SIG-M5 treated with dmso at 0.1 percent for 504 hours (cell line): ENCODE results near the gene ART5.
A peak's percentile ranks its signal among the peaks of the same experiment; 100 is the strongest.
"Not testable (repeated sequence)": the region's sequence is repeated elsewhere in the genome, so short reads cannot be mapped to it uniquely, and the experiment has no call there.

Experiments
- DNase-seq: peaks from one replicate; lab custom pipeline; 2025; ENCODE audit not compliant: unreplicated experiment; lab: John Stamatoyannopoulos, UW

The ART5 gene

DNA sequence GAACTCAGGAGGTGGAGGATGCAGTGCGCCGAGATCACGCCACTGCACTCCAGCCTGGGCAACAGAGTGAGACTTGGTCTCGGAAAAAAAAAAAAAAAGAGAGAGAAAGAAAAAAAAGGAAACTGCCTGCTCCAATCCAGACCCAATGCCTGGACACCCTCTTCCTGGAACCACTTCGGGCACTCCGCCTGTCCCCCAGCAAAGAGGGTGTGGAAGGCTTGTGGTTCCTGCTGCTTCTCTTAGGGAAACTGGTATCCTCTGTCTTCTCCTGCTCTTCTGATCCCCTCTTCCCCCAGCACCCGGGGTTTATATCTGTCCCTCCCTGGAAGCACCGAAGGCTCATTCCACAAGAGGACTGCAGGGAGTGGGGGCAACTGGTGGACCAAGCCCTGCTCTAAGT, 16.5 kb upstream of the ART5 start:
- no peak for DNase-seq

GRCh38 chr11:3657331-3657730, 15.5 kb upstream of the ART5 start:
- DNase-seq = not testable (repeated sequence)

DNA sequence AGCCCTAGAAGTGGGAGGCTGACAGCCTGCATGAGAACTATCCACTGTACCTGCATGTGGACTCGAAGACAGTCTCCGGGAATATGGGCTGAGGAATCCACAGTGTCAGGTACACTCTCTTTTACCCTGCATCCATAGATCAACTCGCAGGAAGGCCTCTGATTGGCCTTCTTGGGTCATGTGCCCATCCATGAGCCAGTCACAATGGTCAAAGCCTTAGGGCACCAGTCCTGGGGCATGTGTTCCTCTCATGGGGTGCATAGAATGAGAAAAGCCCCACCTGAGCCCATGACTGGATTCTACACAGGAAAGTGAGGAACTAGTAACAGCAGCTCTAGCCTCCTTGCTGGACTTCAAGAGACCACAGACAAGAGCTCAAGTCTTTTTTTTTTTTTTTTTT, 13.8 kb upstream of the ART5 start:
- no peak for DNase-seq

DNA sequence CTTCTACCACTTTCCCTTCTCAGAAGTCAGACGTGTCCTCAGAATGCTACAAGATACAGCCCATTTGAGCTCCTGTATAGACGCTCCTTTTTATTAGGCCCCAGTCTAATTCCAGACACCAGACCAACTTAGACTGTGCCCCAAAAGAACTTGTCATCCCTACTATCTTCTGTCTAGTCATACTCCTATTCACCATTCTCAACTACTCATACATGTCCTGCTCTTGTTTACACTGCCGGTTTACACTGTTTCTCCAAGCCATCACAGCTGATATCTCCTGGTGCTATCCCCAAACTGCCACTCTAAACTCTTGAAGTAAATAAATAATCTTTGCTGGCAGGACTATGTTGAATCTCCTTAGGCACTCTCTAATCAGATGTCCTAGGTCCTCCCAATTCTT, 10.7 kb upstream of the ART5 start:
- DNase-seq = not testable (repeated sequence)

DNA sequence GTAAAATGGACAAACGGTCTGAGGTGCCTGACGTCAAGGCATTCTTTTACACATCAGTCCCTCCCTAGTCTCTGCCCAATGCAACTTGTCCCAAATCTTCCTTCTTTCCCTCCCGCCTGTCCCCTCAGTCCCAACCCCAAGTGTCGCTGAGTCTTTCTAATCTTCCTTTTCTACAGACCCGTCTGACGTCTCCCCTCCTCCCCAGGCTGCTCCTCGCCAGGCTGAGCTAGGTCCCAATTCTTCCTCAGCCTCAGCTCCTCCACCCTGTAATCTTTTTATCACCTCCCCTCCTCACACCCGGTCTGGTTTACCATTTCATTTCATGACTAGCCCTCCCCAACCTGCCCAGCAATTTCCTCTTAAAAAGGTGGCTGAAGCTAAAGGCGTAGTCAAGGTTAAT, 7.6 kb upstream of the ART5 start:
- DNase-seq = not testable (repeated sequence)

DNA sequence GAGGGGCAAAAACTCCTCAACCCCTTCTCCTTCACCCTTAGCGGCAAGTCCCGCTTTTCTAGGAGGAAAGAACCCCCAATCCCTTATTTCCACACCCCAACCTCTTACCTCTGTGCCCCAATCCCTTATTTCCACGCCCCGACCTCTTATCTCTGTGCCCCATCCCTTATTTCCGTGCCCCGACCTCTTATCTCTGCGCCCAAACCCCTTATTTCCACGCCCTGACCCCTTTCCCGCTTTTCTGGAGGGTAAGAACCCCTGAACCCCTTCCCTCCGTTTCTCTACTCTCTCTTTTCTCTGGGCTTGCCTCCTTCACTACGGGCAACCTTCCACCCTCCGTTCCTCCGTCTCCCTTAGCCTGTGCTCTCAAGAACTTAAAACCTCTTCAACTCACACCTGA, 7.1 kb upstream of the ART5 start:
- not testable (repeated sequence) for DNase-seq

GRCh38 chr11:3645552-3645951, 3.8 kb upstream of the ART5 start:
- no peak for DNase-seq

DNA sequence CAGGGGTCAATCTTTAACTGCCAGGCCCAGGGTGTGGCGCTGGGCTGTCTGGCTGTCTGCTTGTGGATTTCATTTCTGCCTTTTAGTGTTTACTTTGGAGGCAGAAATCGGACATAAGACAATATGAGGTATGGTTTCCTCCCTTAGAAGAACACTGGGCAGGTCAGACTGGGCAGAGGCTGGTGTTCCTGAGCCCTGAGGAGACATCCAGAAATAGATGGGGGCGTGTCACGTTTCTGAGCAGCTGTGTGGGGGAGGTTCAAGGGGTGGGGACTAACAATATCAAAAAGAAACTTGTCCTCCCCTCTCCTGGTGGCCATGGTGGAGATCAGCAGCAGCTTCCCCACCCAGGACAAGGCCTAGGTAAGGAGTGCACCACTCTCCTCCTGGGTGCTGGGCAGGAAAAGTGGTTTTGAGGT, 3.0 kb upstream of the ART5 start, which contains the start of gene ART1:
ART1 (plus strand) TSS at position 312 of the 419 bp plus-strand sequence. CDS start 14,086 bp downstream, outside the sequence.
- peak; percentile 11 for DNase-seq

DNA sequence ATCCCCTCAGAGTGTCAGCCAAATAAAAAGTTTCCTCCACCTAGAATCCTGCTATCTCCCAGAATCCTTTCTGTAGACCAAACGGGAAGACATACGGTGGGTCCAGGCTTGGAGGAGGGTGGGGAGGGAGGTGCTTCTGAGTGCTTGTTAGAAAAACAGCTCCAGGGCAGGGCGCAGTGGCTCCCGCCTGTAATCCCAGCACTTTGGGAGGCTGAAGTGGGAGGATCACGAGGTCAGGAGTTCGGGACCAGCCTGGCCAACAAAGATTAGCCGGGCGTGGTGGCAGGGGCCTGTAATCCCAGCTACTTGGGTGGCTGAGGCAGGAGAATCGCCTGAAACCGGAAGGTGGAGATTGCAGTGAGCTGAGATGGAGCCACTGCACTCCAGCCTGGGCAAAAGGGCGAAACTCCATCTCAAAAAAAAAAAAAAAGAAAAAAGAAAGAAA, 1.3 kb upstream of the ART5 start:
- not testable (repeated sequence) for DNase-seq

GRCh38 chr11:3642071-3642951, 519 bp upstream of the ART5 start:
- DNase-seq = no peak

DNA sequence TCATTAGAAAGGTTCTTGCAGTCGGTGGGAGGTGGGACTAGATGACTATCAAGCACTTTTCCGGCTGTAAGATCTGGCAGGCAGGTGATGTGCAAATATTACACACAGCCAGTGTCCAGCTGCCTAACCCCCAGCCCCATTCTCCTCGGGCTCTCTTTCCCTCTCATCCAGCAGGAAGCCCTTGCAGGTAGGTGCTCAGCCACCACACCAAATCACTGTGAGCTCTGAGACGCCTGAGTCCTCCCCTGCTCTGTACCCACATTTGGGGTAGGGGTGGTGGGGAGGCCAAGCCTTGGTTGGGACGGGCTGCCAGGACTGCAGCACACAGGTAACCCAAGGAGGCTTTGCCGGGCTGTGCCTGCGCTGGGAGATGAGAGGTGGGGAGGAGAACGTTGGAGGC, 601 bp downstream of the ART5 start:
- DNase-seq = no peak

- no peak for DNase-seq
These were observed 2.0 kb downstream of the ART5 start for GRCh38 chr11:3639841-3640240.

- DNase-seq = no peak
These were observed 3.3 kb downstream of the ART5 start for GRCh38 chr11:3638513-3638912.

DNA sequence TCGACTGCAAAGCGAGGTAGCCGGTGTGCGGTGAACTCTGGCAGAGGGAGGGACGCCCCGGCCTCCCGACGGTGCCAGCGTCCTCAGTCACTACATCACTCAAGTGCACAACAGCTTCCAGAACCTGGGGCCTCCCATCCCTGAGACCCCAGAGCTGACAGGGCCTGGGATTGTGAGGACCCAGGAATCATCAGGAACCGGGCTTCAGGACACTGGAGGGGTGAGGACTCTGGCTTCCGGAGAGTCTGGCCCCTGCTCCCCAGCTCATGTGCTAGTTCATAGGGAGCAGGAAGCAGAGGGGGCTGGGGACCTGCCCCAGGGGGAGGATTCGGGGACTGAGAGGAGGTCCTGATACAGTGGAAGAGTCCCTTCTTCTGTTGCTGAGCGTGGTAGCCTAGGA, 4.6 kb downstream of the ART5 start:
- no peak for DNase-seq

DNA sequence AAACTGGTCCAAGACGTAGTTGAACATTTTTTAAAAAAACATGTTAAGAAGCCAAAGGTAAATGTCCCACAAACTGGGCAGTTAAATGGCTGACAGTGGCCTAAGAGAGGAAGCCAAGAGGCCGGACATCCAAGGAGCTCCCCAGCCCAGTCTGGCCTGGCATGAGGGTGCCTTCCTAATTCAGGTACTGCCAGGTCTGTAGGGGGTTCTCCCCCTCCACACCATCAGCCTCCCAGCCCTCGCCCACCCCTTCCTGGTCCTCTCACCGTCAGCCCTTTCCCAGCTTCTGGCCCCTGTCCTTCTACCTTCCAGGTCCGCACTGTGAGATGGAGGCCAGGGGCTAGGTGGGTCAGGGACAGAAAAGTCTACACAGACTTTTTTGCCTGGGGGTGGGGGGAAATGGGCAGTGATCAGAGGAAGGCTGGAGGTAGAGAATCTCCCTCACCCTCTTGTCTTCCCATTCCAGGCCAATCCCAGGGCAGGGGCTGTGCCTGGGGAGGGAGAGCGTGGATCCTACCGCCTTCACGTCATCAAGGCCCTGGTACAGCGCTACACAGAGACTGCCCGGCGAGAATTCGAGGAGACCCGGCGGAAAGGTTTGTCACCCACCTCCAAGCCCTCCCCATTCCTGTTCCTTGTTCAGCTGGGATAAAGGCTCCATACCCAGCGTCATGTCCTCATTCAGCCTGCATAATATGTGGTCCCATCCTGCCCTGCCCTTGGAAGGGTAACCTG, 6.0 kb downstream of the ART5 start:
- DNase-seq = no peak

- DNase-seq = no peak
These were observed 9.6 kb downstream of the ART5 start for GRCh38 chr11:3632070-3632660.

- DNase-seq = no peak
These were observed 10.5 kb downstream of the ART5 start for GRCh38 chr11:3631331-3631730.

- no peak for DNase-seq
These were observed 14.5 kb downstream of the ART5 start for GRCh38 chr11:3627291-3627690.

- no peak for DNase-seq
These were observed 15.4 kb downstream of the ART5 start for GRCh38 chr11:3626250-3626960.

- DNase-seq = no peak
These were observed 17.9 kb downstream of the ART5 start for GRCh38 chr11:3623767-3624458.
